Measurements from ENCODE around the gene RPS16. TPM values are rescaled to one million over a fixed set of nuclear protein-coding genes. Genes with fewer than 3 reads are reported as not detected.
A peak's percentile ranks its signal among the peaks of the same experiment; 100 is the strongest.

Gene RPS16
- total and polyA plus RNA-seq, 9 of the 15 experiments (the other 6 are each of a cell fraction or from before 2014, with no cell fraction given): 82.6 to 3,671 (median 2,204) TPM

- TF ChIP-seq ZNF699 (CRISPR knock-in tag; IDR thresholded peaks at IDR 0.05; ENCODE audit: insufficient replicate concordance): no peak
- TF ChIP-seq ERF (CRISPR knock-in tag; IDR thresholded peaks at IDR 0.05): no peak
- peak; percentile 78; the same call in 1 of the 2 replicates for TF ChIP-seq SIN3B (IDR thresholded peaks at IDR 0.05; ENCODE audit: low read depth)
- TF ChIP-seq BACH1 (tag; IDR thresholded peaks at IDR 0.05): no peak
- TF ChIP-seq, protein P1, sequence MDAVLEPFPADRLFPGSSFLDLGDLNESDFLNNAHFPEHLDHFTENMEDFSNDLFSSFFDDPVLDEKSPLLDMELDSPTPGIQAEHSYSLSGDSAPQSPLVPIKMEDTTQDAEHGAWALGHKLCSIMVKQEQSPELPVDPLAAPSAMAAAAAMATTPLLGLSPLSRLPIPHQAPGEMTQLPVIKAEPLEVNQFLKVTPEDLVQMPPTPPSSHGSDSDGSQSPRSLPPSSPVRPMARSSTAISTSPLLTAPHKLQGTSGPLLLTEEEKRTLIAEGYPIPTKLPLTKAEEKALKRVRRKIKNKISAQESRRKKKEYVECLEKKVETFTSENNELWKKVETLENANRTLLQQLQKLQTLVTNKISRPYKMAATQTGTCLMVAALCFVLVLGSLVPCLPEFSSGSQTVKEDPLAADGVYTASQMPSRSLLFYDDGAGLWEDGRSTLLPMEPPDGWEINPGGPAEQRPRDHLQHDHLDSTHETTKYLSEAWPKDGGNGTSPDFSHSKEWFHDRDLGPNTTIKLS (IDR thresholded peaks at IDR 0.05; ENCODE audit: borderline replicate concordance, low read depth): peak; percentile 89
- TF ChIP-seq, protein P2, sequence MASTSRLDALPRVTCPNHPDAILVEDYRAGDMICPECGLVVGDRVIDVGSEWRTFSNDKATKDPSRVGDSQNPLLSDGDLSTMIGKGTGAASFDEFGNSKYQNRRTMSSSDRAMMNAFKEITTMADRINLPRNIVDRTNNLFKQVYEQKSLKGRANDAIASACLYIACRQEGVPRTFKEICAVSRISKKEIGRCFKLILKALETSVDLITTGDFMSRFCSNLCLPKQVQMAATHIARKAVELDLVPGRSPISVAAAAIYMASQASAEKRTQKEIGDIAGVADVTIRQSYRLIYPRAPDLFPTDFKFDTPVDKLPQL (IDR thresholded peaks at IDR 0.05; ENCODE audit: extremely low read depth, insufficient read length): no peak
- TF ChIP-seq, protein P3, sequence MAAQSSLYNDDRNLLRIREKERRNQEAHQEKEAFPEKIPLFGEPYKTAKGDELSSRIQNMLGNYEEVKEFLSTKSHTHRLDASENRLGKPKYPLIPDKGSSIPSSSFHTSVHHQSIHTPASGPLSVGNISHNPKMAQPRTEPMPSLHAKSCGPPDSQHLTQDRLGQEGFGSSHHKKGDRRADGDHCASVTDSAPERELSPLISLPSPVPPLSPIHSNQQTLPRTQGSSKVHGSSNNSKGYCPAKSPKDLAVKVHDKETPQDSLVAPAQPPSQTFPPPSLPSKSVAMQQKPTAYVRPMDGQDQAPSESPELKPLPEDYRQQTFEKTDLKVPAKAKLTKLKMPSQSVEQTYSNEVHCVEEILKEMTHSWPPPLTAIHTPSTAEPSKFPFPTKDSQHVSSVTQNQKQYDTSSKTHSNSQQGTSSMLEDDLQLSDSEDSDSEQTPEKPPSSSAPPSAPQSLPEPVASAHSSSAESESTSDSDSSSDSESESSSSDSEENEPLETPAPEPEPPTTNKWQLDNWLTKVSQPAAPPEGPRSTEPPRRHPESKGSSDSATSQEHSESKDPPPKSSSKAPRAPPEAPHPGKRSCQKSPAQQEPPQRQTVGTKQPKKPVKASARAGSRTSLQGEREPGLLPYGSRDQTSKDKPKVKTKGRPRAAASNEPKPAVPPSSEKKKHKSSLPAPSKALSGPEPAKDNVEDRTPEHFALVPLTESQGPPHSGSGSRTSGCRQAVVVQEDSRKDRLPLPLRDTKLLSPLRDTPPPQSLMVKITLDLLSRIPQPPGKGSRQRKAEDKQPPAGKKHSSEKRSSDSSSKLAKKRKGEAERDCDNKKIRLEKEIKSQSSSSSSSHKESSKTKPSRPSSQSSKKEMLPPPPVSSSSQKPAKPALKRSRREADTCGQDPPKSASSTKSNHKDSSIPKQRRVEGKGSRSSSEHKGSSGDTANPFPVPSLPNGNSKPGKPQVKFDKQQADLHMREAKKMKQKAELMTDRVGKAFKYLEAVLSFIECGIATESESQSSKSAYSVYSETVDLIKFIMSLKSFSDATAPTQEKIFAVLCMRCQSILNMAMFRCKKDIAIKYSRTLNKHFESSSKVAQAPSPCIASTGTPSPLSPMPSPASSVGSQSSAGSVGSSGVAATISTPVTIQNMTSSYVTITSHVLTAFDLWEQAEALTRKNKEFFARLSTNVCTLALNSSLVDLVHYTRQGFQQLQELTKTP (IDR thresholded peaks at IDR 0.05; ENCODE audit: low read depth in 1 of 2, partially characterized antibody in 2 of 2): peak in 1 of 2 experiments; percentile 78
- TF ChIP-seq ZNF232 (CRISPR knock-in tag; IDR thresholded peaks at IDR 0.05): 0 out of 2 replicates have a peak, but pooled peaks have one; percentile 24
- TF ChIP-seq E2F4 (CRISPR knock-in tag; IDR thresholded peaks at IDR 0.05; ENCODE audit: low read depth): 0 out of 2 replicates have a peak, but pooled peaks have one; percentile 75
- TF ChIP-seq ATF2 (CRISPR knock-in tag; IDR thresholded peaks at IDR 0.05): no peak
- TF ChIP-seq POLR2B (IDR thresholded peaks at IDR 0.05; ENCODE audit: low read depth, partially characterized antibody): peak; percentile 85
- TF ChIP-seq MLLT1 (IDR thresholded peaks at IDR 0.05): no peak; a peak in 1 of 4 replicates
- TF ChIP-seq TCFL5 (CRISPR knock-in tag; conservative IDR thresholded peaks at IDR 0.05): no peak
- TF ChIP-seq FIP1L1 (IDR thresholded peaks at IDR 0.05; ENCODE audit: low read depth, low read length, poor library complexity, severe bottlenecking): peak; percentile 84
- no peak for TF ChIP-seq ZNF133 (CRISPR knock-in tag; IDR thresholded peaks at IDR 0.05)
Measured at GRCh38 chr19:39390751-39391437, 44.9 kb downstream of the RPS16 start, which contains the start of the genes MED29 and PAF1 (continued).

All from K562 (cell line).